H1 (cell line): ENCODE measurements around the gene IFT27. TPM values are rescaled to one million over a fixed set of nuclear protein-coding genes. Genes with fewer than 3 reads are reported as not detected.

Experiments used
- CTCF ChIA-PET: fragments of 300-600 bp; sonication (Branson Sonifier 250); formaldehyde crosslinking; loops from one replicate; lab custom pipeline; 2021; ENCODE audit not compliant: partially characterized antibody; lab: Charles Lee
- POLR2A ChIA-PET: fragments of 300-600 bp; sonication (Branson Sonifier 250); formaldehyde crosslinking; loops from one replicate; lab custom pipeline; 2021; ENCODE audit warnings: inconsistent platforms; ENCODE audit not compliant: partially characterized antibody; lab: Charles Lee
- DNase-seq, 2 experiments: peaks; one replicate each; pipeline versions ENCODE4 v3.0.0 to v3.0.0-alpha.2; 2010 to 2022; ENCODE audit warnings: low spot score in 2 of 2, low read depth in 1 of 2, mixed read lengths in 1 of 2
- FAIRE-seq: peaks from 2 replicates; lab custom pipeline; 2011; peaks lifted over from hg19 to GRCh38; lab: Jason Lieb, UNC
- H2AFZ ChIP-seq: 2 replicates; pipeline ENCODE4 v1.8.1; 2012; ENCODE audit warnings: low read length, inconsistent platforms
- H2AK5ac ChIP-seq: 2 replicates; pipeline ENCODE4 v1.6.1; 2013; ENCODE audit warnings: low read depth, low read length
- H2BK120ac ChIP-seq: replicated peaks from 2 replicates; pipeline ENCODE3; 2013; ENCODE audit warnings: low read depth, low read length, inconsistent platforms
- H2BK12ac ChIP-seq: 2 replicates; pipeline ENCODE4 v1.6.1; 2013; ENCODE audit warnings: low read depth, low read length
- H2BK15ac ChIP-seq: 2 replicates; pipeline ENCODE4 v1.6.1; 2013; ENCODE audit warnings: low read length
- H2BK20ac ChIP-seq: 2 replicates; pipeline ENCODE4 v1.6.1; 2013; ENCODE audit warnings: low read length
- H2BK5ac ChIP-seq: 2 replicates; pipeline ENCODE4 v1.6.1; 2013; ENCODE audit warnings: low read depth, low read length
- H3K14ac ChIP-seq: 2 replicates; pipeline ENCODE4 v1.6.1; 2013; ENCODE audit warnings: inconsistent platforms; ENCODE audit not compliant: insufficient read length
- H3K18ac ChIP-seq: 2 replicates; pipeline ENCODE4 v1.6.1; 2013; ENCODE audit warnings: low read length; ENCODE audit errors: extremely low read depth
- H3K23ac ChIP-seq: 2 replicates; pipeline ENCODE4 v1.6.1; 2013; ENCODE audit warnings: inconsistent platforms; ENCODE audit not compliant: insufficient read length
- H3K23me2 ChIP-seq: 2 replicates; pipeline ENCODE4 v1.6.1; 2013; ENCODE audit warnings: low read depth, low read length
- H3K27ac ChIP-seq: 2 replicates; pipeline ENCODE4 v1.6.1; 2011; ENCODE audit warnings: low read depth, low read length, inconsistent platforms
- H3K27me3 ChIP-seq, 4 experiments: replicated peaks in 1 of 4; 1 replicate in 1 of 4; 2 replicates in 3 of 4; pipeline versions ENCODE4 v1.6.1 to v1.8.1; 2011 to 2013; ENCODE audit warnings: low read length in 3 of 4, mild to moderate bottlenecking in 3 of 4, inconsistent platforms in 2 of 4, mixed read lengths in 2 of 4, moderate library complexity in 1 of 4; ENCODE audit not compliant: control insufficient read depth in 3 of 4, insufficient read depth in 3 of 4; ENCODE audit errors: extremely low read depth in 1 of 4
- H3K36me3 ChIP-seq, 4 experiments: 2 replicates each; pipeline versions ENCODE4 v1.6.1 to v1.8.1; 2011 to 2013; ENCODE audit warnings: mild to moderate bottlenecking in 4 of 4, low read length in 3 of 4, moderate library complexity in 2 of 4, control low read depth in 1 of 4, inconsistent platforms in 1 of 4; ENCODE audit not compliant: insufficient read depth in 4 of 4, control insufficient read depth in 2 of 4
- H3K4ac ChIP-seq: replicated peaks from 2 replicates; pipeline ENCODE3; 2013; ENCODE audit warnings: low read length, low read depth, mixed read lengths, inconsistent platforms; ENCODE audit not compliant: insufficient read length
- H3K4me1 ChIP-seq, 4 experiments: replicated peaks in 1 of 4; 1 replicate in 1 of 4; 2 replicates in 3 of 4; pipeline versions ENCODE4 v1.6.1 to v1.8.1; 2011 to 2013; ENCODE audit warnings: low read length in 3 of 4, inconsistent platforms in 2 of 4, mixed read lengths in 1 of 4; ENCODE audit not compliant: insufficient read depth in 4 of 4, control insufficient read depth in 3 of 4
- H3K4me2 ChIP-seq, 2 experiments: 2 replicates each; pipeline versions ENCODE4 v1.6.1 to v1.8.1; 2011 to 2013; ENCODE audit warnings: low read depth in 2 of 2, low read length in 2 of 2, control low read depth in 1 of 2, inconsistent platforms in 1 of 2, mild to moderate bottlenecking in 1 of 2; ENCODE audit not compliant: insufficient read depth in 1 of 2
- H3K4me3 ChIP-seq, 4 experiments: fragments of 200-600, 300-600 bp in 1 of 4; sonication (generic), shearing (Covaris generic), sonication (Bioruptor Twin) in 1 of 4; 2 replicates each; pipeline versions ENCODE4 v1.5.1 to v1.8.1; 2011 to 2016; ENCODE audit warnings: low read length in 4 of 4, low read depth in 3 of 4, control low read depth in 2 of 4, inconsistent platforms in 2 of 4, mild to moderate bottlenecking in 2 of 4, mixed read lengths in 1 of 4, moderate library complexity in 1 of 4; ENCODE audit not compliant: insufficient read depth in 2 of 4; ENCODE audit errors: extremely low read depth in 1 of 4
- H3K56ac ChIP-seq: replicated peaks from 2 replicates; pipeline ENCODE3; 2013; ENCODE audit warnings: low read depth, mild to moderate bottlenecking, mixed read lengths, low read length, inconsistent platforms; ENCODE audit not compliant: insufficient read length
- H3K79me1 ChIP-seq: 2 replicates; pipeline ENCODE4 v1.6.1; 2013; ENCODE audit warnings: low read depth, low read length, control low read depth
- H3K79me2 ChIP-seq, 2 experiments: 2 replicates each; pipeline versions ENCODE4 v1.6.1 to v1.8.1; 2012 to 2013; ENCODE audit warnings: low read length in 2 of 2, mild to moderate bottlenecking in 2 of 2, inconsistent platforms in 1 of 2; ENCODE audit not compliant: insufficient read depth in 2 of 2, control insufficient read depth in 1 of 2
- H3K9ac ChIP-seq, 4 experiments: replicated peaks in 1 of 4; 1 replicate in 1 of 4; 2 replicates in 3 of 4; pipeline versions ENCODE4 v1.6.1 to v1.8.1; 2011 to 2013; ENCODE audit warnings: low read depth in 3 of 4, low read length in 3 of 4, control low read depth in 2 of 4, mild to moderate bottlenecking in 2 of 4, moderate library complexity in 2 of 4, inconsistent platforms in 1 of 4; ENCODE audit errors: extremely low read depth in 1 of 4
- H3K9me3 ChIP-seq, 2 experiments: 2 replicates each; pipeline versions ENCODE4 v1.6.1 to v1.8.1; 2012 to 2013; ENCODE audit warnings: mild to moderate bottlenecking in 2 of 2, moderate library complexity in 2 of 2, control low read depth in 1 of 2, inconsistent platforms in 1 of 2, low read depth in 1 of 2, low read length in 1 of 2, mixed read lengths in 1 of 2; ENCODE audit not compliant: insufficient read depth in 2 of 2
- H4K20me1 ChIP-seq, 2 experiments: replicated peaks in 1 of 2; 2 replicates each; pipeline versions ENCODE3 to v1.8.1; 2011 to 2013; ENCODE audit warnings: inconsistent platforms in 2 of 2, low read length in 2 of 2, mild to moderate bottlenecking in 1 of 2; ENCODE audit not compliant: insufficient read depth in 2 of 2, control insufficient read depth in 1 of 2
- H4K5ac ChIP-seq: 2 replicates; pipeline ENCODE4 v1.6.1; 2013; ENCODE audit warnings: low read length, low read depth, mixed read lengths, inconsistent platforms; ENCODE audit not compliant: insufficient read length
- H4K8ac ChIP-seq: 2 replicates; pipeline ENCODE4 v1.8.0; 2013; ENCODE audit warnings: mild to moderate bottlenecking, moderate library complexity, low read length, inconsistent platforms; ENCODE audit not compliant: insufficient read depth; ENCODE audit errors: extremely low read depth
- H4K91ac ChIP-seq: replicated peaks from 2 replicates; pipeline ENCODE3; 2013; ENCODE audit warnings: low read length, mixed read lengths, inconsistent platforms; ENCODE audit not compliant: insufficient read length
- ASH2L ChIP-seq: fragments of 200-600, 300-600 bp; sonication (generic); IDR thresholded peaks from one replicate; pipeline ENCODE4 v1.7.1; 2017; ENCODE audit warnings: low read length
- CTBP2 ChIP-seq: IDR thresholded peaks from 2 replicates; pipeline ENCODE4 v1.7.0; 2011; ENCODE audit warnings: borderline replicate concordance, mild to moderate bottlenecking, moderate library complexity, mixed read lengths, low read length; ENCODE audit not compliant: insufficient read depth, insufficient read length
- EZH2 ChIP-seq: fragments of 200-600 bp; sonication (generic); IDR thresholded peaks from 2 replicates; pipeline ENCODE4 v1.7.1; 2012; ENCODE audit warnings: low read depth, mild to moderate bottlenecking, moderate library complexity, low read length, inconsistent platforms; ENCODE audit not compliant: severe bottlenecking
- FOSL1 ChIP-seq: IDR thresholded peaks from 2 replicates; pipeline ENCODE4 v1.6.1; 2011; ENCODE audit warnings: mild to moderate bottlenecking, low read depth, low read length, moderate library complexity; ENCODE audit not compliant: insufficient read depth
- POLR2A ChIP-seq, 2 experiments: IDR thresholded peaks; 1 replicate in 1 of 2; 2 replicates in 1 of 2; pipeline ENCODE4 v1.6.1; 2011; ENCODE audit warnings: low read depth in 2 of 2, low read length in 2 of 2, mild to moderate bottlenecking in 2 of 2; ENCODE audit errors: control extremely low read depth in 1 of 2
- SIN3A ChIP-seq, 2 experiments: IDR thresholded peaks in 1 of 2; conservative IDR thresholded peaks in 1 of 2; 2 replicates each; pipeline ENCODE4 v1.6.1; 2011 to 2012; ENCODE audit warnings: low read length in 2 of 2, improper control_type of control experiment in 1 of 2, low read depth in 1 of 2, mild to moderate bottlenecking in 1 of 2
- SUZ12 ChIP-seq: fragments of 200-600 bp; sonication (generic); IDR thresholded peaks from 2 replicates; pipeline ENCODE4 v1.6.1; 2012; ENCODE audit warnings: mild to moderate bottlenecking, inconsistent platforms, low read length, moderate library complexity, mixed read lengths
- WGBS, 2 experiments: shearing (Covaris generic) in 1 of 2; methylation state at CpG; one replicate each; pipeline versions ENCODE4 v1.1.6 to v1.1.7; 2013 to 2015; ENCODE audit warnings: low lambda C conversion rate in 2 of 2, mixed read lengths in 2 of 2, inconsistent platforms in 1 of 2, low coverage in 1 of 2, missing lambda C conversion rate in 1 of 2; ENCODE audit not compliant: insufficient replicate concordance in 2 of 2, insufficient coverage in 1 of 2, insufficient read length in 1 of 2; ENCODE audit errors: extremely low coverage in 1 of 2, missing lambda C conversion rate in 1 of 2; 5-methylcytosine and 5-hydroxymethylcytosine counted together
- polyA plus RNA-seq, 7 experiments: library from polyadenylated mRNA; depleted of rRNA in 3 of 7; stranded (reverse) in 5 of 7; unstranded in 2 of 7; fragments of >200 nt in 5 of 7; fragments of 200-250 nt in 2 of 7; gene quantifications; 1 replicate in 5 of 7; 2 replicates in 1 of 7; 4 replicates in 1 of 7; pipeline versions ENCODE4 v1.2.1 to v1.2.3, GENCODE V29; 2011 to 2013; ENCODE audit warnings: missing spikeins in 2 of 7, mixed read lengths in 2 of 7
- total RNA-seq: library from RNA; stranded (reverse); fragmentation: NEBNext Ultra II Directional; extraction: Animal tissue kit (Norgen Biotek cat#: 25700); gene quantifications from 2 replicates; pipeline ENCODE4 v1.2.1, GENCODE V29; 2021

Gene IFT27
- total and polyA plus RNA-seq, 2 of the 8 experiments (the other 6 are each of a cell fraction or from before 2014, with no cell fraction given) = 36.4 to 46.2 TPM

GRCh38 chr22:36816339-36816635 lies 40.4 kb upstream of the IFT27 start:
- DNase-seq = no peak
- peaks cover 21 to 53% (median 41%) of the 10 kb centered on the region in 4 experiments for H3K27me3 ChIP-seq
- peak overlapping the region; percentile 39 to 69 (median 59) for H3K4me3 ChIP-seq
- H3K23me2 ChIP-seq = peaks cover 11% of the 10 kb centered on the region
- POLR2A ChIA-PET = no interaction called here
- H4K5ac ChIP-seq = no peak overlapping the region
- H3K14ac ChIP-seq = no peak overlapping the region
- H3K36me3 ChIP-seq = no peaks in the 10 kb centered on the region
- TF ChIP-seq POLR2A (IDR thresholded peaks at IDR 0.05; ENCODE audit: control extremely low read depth in 1 of 2, low read depth in 2 of 2, low read length in 2 of 2) (no peak), ASH2L (peak; percentile 18), SUZ12 (peak; percentile 79), FOSL1 (no peak), EZH2 (no peak), CTBP2 (peak; percentile 27), SIN3A (conservative IDR thresholded peaks at IDR 0.05 in 1 of 2, IDR thresholded peaks at IDR 0.05 in 1 of 2; ENCODE audit: low read depth in 1 of 2, low read length in 2 of 2) (0 out of 4 replicates have a peak, but pooled peaks of 1 of the 2 experiments have one; percentile 2)
- no peak overlapping the region for H2BK5ac ChIP-seq
- no peak overlapping the region for H4K91ac ChIP-seq
- CTCF ChIA-PET = interaction anchor here (0.7 to 1.2 kb wide), 2 partner anchors 10 to 43 kb away, joined by 3 to 4 read pairs; no protein-coding TSS in a partner anchor
- H3K4me1 ChIP-seq = peaks cover 0 to 14% (median 9%) of the 10 kb centered on the region in 4 experiments; a peak in 6 of 7 replicates
- H2BK120ac ChIP-seq = no peak overlapping the region
- H2BK15ac ChIP-seq = no peak overlapping the region
- peak overlapping the region; percentile 66; the same call in 1 of the 2 replicates for H3K18ac ChIP-seq
- no peak overlapping the region for H2AFZ ChIP-seq
- no peak overlapping the region for H3K23ac ChIP-seq
- no peak for FAIRE-seq
- no peak overlapping the region for H3K56ac ChIP-seq
- no peaks in the 10 kb centered on the region for H3K79me1 ChIP-seq
- H3K4ac ChIP-seq = no peak overlapping the region
- peak overlapping the region; percentile 28; the same call in 1 of the 2 replicates for H2BK20ac ChIP-seq
- H4K20me1 ChIP-seq = no peaks in the 10 kb centered on the region
- H2AK5ac ChIP-seq = no peak overlapping the region
- no peaks in the 10 kb centered on the region for H3K9me3 ChIP-seq
- no peak overlapping the region for H2BK12ac ChIP-seq
- H3K27ac ChIP-seq = no peak overlapping the region
- no peak overlapping the region for H3K9ac ChIP-seq
- WGBS, 2 experiments = 2% methylated on average over 12 of the region's 12 CpGs; no CpG with 5 or more reads in 1 of the 2 experiments
- H3K4me2 ChIP-seq = peak overlapping the region; percentile 70 to 89
- no peaks in the 10 kb centered on the region for H3K79me2 ChIP-seq
- peak overlapping the region; percentile 57 for H4K8ac ChIP-seq
